HG03175 (cell line): Measurements from ENCODE around the gene NME3.

ENCODE experiments used
- ATAC-seq: cut with Tn5 transposase; IDR thresholded peaks from one replicate; pipeline ENCODE4 v1.9.1; 2021; ENCODE audit warnings: mild to moderate bottlenecking, moderate library complexity; ENCODE audit not compliant: unreplicated experiment

NME3 gene

DNA sequence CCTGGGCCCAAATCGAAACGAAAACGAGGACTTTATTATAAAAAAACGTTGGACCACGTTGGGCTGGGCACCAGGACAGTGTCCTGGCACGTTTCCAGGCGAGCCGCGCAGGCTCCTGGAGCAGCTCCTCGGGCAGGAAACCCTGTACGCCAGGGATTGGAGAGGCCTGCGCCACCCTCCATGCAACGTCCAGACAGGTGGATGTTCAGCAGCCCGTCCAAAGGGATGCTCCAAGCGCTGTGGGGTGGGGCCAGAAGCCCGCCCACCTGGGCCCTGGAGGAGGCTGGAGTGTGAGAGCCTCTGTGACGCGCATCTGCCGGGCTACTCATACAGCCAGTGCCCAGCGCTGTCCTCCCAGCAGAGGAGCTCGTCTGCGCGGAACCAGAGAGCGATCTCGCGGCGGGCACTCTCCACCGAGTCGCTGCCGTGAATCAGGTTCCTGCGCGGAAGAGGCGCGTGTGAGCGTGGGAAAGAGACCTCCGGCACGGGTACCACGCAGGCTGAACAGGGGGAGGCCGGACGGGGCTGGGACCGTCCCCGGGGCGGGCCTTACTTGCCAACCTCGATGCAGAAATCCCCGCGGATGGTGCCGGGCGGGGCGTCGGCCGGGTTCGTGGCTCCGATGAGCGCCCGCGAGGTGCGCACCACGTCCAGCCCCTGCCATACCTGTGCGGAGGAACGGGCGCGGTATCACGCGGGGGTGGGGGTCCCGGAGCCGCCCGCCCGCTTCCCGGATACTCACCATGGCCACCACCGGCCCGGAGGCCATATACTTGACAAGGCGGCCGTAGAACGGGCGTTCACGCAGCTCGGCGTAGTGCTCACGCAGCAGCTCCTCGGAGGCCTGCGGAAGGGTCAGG lies 785 bp downstream of the NME3 start:
- ATAC-seq: no peak

DNA sequence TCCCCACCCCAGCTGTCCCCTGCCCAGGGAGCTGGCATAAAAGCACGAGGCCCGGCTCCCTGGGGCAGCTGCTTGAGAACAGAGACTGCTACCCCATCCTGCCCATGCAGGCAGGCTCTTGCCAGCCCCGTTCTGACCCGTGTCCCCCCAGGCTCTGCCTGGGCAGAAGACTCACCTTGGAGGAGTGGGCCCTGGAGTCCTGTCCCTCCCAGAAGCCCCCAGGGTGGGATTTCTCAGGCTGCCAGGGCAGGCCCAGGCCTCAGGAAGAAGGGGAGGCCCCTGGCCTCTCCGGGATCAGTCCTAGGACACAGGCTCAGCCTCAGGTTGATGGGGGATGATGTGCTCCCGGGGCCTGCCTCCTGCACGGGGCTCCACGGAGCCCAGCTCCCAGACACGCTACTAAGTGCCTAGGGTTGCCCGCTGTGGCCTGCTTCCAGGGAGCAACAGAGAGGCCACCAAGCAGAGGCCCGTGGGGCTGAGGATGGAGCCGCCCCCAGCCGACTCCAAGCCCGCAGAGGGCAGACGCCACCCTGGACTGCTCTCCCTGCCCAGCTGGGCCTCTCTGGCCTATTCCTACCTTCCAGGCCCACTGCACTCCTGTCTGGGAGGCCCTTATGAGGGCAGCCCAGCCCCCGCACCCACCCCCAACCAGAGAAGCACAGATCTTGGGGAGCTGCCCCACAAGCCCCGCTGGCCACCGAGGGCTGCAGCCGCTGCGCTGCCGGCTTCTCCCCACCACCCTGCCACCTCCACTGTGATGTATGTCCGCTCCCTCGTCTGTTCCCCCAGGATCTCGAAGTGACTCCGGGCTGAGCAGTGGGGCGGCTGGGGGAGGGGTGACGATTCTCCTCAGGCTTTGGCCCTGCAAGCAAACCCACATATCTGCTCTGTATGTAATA lies 1.7 kb downstream of the NME3 start:
- ATAC-seq: no peak

DNA sequence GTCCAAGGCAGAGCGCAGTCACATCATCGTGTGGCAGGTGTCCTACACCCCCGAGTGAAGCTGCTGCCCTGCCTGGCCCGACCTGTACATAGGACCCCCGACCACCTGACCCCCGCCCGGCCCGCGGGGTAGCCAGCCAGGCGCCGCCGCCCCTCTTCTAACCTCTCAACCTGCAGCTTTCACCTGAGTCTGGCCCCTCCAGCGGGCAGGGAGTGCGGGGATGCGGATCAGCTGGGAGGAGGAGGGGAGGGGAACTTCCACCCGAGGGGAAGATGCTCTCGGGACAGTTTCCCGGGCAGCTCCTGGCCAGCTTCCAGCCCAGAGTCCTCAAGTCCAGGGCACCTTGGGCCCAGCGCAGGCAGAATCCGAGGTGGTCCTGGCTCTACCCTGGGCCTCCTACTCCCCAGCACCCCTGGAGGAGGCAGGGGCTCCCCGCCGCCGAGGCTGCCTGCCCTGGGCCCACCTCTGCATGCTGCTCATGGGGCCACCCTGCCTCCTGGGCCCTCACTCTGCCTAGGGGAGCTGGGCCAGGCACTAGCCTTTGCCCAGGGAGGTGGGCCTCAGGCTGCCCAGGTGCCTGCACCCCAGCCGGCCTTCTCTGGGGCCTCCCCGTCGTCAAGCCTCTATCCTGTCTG lies 2.5 kb downstream of the NME3 start:
- no peak for ATAC-seq

DNA sequence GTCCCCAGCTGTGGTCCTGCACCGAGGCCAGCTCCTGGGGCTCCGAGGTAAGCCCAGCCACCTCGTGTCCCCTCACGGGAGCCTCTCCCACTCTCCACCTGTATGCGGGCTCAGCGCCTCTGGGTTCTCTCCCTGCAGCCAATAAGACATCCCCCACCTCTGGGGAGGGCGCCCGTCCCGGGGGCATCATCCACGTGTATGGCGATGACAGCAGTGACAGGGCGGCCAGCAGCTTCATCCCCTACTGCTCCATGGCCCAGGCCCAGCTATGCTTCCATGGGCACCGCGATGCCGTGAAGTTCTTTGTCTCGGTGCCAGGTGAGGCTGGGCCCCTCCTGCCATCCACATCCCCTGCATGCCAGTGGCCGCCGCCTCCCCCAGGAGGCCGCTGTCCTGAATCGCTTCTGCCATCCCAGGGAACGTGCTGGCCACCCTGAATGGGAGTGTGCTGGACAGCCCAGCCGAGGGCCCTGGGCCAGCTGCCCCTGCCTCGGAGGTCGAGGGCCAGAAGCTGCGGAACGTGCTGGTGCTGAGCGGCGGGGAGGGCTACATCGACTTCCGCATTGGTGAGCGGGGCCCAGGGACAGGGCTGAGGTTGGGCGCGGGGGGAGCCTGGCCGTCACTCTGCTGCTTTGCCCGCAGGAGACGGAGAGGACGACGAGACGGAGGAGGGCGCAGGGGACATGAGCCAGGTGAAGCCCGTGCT lies 3.1 kb downstream of the NME3 start:
- no peak for ATAC-seq

DNA sequence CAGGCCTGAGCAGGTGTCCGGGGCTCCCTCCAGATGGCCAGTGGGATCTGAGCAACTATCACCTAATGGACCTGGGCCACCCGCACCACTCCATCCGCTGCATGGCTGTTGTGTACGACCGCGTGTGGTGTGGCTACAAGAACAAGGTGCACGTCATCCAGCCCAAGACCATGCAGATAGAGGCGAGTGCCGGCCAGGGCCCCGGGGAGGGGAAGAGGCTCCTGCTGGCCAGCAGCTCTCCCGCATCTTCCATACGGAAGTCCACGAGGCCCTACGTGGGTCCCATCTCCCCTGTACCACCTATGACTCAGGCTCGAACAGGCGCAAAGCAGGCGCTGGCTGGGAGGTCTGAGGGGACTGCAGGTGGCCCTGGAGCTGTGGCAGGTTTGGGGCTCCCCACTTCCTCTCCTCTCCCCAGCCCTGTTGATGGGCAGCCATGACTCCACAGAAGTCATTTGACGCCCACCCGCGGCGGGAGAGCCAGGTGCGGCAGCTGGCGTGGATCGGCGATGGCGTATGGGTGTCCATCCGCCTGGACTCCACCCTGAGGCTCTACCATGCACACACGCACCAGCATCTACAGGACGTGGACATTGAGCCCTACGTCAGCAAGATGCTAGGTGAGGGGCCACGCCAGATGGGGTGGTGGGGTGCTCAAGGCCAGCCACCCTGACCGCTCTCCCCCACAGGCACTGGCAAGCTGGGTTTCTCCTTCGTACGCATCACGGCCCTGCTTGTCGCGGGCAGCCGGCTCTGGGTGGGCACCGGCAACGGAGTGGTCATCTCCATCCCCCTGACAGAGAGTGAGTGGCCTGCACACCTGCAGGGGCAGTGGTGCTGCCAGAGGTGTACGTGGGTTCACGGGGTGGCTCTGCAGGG lies 4.0 kb downstream of the NME3 start:
- ATAC-seq: no peak

DNA sequence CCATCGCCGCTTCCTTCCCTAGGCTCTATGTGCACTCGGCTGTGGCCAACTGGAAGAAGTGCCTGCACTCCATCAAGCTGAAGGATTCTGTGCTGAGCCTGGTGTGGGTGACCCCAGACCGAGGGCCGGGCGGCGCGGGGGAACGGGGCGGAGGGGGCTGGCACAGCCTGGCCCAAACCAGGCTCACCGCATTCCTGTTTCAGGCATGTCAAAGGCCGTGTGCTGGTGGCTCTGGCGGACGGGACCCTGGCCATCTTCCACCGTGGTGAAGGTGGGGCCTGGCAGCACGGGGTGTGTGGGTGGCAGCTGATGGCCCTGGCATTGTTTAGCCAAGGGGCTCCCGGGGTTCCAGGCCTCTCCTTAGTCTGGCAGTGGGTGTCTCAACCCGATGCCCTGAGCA lies 4.6 kb downstream of the NME3 start:
- no peak for ATAC-seq

DNA sequence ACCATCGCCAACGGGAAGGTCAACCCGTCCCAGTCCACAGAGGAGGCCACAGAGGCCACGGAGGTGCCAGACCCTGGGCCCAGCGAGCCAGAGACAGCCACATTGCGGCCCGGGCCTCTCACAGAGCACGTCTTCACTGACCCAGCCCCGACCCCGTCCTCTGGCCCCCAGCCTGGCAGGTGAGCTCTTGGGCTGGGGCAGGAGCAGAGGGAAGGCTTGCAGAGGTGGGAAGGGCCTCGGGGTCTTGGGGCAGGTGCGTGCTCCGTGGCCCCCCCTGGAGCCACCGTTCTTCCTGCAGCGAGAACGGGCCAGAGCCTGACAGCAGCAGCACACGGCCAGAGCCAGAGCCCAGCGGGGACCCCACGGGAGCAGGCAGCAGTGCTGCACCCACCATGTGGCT lies 5.1 kb downstream of the NME3 start:
- no peak for ATAC-seq

DNA sequence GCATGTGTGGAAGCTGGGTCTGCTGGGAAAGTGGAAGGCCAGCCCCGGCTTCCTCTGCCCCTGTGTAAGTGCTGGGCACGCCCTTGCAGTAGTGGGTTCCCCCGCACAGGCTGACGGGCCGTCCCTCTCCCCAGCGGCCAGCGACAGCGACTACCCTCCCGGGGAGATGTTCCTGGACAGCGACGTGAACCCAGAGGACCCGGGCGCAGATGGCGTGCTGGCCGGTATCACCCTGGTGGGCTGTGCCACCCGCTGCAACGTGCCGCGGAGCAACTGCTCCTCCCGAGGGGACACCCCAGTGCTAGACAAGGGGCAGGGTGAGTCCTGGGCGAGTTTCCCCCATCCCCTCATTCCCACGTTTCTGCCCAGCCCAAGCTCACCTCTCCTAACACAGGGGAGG lies 5.5 kb downstream of the NME3 start:
- ATAC-seq: no peak

DNA sequence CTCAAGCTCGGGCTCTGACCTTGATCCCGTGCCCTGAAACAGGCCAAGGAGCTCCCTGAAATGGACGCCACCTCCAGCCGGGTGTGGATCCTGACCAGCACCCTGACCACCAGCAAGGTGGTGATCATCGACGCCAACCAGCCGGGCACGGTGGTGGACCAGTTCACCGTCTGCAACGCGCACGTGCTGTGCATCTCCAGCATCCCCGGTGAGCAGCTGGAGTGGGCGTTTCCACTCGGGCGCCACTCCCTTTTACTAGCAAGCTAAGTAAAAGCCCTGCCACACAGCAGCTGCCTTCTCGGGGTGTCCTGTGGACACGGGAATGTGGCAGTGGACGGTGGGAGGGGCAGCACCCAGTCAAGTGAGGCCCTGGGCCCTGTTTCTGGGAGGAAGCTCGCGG lies 6.4 kb downstream of the NME3 start:
- no peak for ATAC-seq

DNA sequence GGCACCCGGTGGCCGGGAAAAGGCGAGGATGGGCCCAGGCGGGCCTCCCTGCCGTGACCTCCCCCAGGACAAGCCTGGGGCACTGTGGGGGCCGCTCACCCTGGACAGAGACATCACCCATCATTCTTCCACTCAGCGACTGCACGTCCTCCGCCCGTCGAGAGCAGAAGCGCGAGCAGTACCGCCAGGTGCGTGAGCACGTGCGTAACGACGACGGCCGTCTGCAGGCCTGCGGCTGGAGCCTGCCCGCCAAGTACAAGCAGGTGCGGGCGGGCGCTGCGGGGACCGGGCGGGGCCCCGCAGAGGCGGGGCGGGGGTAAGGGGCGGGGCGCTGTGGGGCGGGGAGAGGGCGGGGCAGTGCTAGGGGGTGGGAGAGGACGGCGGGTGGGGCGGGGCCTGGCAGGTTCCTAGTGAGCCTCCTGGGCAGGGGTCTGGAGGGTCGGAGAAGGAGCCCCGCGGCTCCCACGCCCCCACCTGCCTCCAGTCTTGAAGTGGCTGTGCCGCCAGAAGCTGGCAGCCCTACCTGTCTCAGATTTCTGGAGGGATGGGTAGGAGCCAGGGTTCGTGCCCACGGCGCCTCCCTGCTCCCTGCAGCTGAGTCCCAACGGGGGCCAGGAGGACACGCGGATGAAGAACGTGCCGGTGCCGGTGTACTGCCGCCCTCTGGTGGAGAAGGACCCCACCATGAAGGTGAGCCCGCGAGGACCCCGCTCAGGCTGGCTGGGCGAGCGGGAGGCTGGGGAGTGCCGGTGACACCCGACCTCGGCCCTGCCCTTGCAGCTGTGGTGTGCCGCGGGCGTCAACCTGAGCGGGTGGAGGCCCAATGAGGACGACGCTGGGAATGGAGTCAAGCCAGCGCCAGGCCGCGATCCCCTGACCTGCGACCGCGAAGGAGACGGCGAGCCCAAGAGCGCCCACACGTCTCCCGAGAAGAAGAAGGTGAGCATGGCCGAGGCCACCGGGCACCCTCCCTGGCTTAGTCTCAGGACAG lies 7.5 kb downstream of the NME3 start:
- no peak for ATAC-seq

DNA sequence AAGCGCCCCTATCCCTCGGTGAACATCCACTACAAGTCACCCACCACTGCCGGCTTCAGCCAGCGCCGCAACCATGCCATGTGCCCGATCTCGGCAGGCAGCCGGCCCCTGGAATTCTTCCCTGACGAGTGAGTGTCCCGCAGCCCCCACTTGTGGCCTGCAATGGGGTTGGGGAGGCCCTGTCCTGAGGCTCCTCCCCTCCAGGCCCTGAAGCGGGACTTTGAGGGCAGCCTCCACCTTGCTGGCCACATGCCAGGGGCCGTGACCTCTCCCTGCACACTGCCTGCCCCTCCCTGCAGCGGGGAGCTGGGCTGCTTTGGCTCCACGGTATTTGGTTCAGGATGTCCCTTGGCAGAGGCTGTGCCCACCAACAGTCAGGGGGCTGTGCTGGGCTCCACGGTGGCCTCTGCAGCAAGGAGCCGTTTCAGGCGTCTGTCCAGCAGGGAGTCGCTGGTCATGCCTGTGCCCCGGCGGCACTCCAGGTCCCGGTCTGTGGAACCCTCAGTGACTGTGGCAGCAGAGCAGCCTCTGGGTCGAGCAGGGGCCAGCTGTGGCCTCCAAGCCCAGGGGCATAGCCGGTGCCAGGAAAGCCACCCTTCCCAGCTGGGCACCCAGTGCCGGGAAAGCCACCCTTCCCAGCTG lies 8.3 kb downstream of the NME3 start:
- no peak for ATAC-seq

DNA sequence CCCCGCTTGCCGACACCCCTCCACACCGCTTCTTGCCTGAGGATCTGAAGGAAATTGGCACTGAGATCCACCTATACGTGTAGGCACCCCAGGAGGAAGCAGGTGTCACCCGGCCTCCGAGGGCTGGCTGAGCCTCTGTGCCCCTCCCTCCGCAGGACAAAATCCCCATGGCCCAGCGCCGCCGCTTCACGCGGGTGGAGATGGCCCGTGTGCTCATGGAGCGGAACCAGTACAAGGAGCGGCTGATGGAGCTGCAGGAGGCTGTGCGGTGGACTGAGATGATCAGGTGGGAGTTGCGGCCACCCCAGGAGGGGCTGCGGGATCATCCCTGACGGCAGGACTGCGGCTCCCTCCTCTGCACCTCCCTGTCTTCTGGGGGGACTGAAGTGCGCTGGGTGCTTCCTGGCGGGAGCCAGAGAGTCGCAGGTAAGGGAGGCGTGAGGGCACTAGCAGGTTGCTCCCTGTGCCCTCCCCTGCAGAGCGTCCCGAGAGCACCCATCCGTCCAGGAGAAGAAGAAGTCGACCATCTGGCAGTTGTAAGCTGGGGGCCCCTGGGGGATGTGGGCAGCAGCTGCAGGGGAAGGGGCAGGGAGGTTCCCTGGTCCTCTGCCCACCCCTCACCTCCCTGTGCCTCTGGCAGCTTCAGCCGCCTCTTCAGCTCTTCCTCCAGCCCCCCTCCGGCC lies 9.0 kb downstream of the NME3 start:
- no peak for ATAC-seq

DNA sequence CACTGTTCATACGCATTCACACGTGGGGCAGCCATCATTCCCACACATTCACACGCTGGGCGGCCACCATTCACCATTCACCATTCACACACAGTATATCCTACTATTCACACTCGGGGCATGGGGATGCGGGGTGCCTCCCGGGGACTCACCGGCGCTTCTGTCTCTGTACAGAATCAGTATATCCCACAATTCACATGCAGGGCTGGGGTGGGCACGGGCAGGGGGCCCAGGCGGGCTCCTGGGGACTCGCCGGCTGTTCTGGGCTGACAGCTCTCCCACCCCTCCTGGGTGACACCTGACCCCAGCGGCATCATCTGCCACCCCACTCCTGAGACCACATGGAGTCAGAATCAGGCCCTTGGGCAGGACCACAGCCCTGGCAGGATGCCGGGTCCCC lies 9.6 kb downstream of the NME3 start:
- ATAC-seq: no peak

DNA sequence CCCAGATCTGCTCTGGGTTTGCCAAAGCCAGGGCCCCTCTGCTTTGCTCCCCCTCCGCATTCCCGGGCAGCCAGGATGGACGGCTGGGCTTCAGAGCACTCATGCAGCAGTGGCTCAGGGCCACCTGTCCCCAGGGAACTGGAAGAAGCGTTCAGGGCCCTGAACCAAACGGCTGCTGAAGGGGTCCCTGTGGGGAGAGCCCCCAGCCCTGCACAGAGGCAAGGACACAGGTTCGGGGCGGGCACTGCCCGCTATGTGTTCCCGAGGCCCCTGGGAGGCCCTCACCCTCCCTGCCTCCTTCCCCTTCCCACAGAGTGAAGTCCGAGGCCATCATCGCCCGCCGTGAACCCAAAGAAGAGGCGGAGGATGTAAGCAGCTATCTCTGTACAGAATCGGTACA lies 10.4 kb downstream of the NME3 start:
- no peak for ATAC-seq

DNA sequence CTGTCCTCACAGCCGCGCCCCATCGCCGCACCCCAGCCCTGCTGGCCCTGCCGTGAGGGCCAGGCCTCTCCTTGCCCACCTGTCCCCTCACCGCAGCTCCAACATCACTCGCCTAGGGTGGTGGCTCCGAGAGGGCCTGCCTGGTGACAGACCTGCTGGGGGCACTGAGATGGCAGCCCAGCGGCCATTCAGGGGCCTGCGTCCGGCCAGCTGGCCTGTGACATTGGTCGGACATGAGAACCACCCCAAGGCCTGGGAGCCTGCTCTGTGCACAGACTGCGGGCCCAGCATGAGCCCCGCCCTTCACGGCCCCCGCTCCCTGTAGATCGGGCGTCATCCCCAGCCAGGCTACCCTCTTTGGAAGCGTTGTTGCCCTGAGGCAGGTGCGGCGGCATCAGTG lies 11.8 kb downstream of the NME3 start:
- ATAC-seq: no peak

DNA sequence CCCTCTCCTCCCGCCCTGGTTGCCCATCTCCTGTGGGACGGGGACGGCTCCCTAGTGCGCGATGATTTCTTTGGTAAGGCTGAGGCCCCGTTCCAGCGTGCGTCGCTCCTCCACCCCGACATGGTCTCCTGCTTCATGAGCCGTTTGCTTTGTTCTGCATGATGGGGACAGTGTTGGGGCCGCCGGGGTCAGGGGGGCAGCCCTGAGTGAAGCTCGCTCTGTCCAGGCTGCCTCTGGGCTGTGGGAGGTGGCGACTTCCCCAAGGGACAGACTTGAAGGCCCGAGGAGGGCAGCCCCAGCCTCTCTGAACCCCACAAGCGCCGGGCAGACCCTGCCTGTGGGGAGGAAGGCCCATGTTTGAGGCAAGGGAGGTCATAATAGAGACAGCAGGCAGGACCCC lies 12.4 kb downstream of the NME3 start:
- ATAC-seq: no peak

DNA sequence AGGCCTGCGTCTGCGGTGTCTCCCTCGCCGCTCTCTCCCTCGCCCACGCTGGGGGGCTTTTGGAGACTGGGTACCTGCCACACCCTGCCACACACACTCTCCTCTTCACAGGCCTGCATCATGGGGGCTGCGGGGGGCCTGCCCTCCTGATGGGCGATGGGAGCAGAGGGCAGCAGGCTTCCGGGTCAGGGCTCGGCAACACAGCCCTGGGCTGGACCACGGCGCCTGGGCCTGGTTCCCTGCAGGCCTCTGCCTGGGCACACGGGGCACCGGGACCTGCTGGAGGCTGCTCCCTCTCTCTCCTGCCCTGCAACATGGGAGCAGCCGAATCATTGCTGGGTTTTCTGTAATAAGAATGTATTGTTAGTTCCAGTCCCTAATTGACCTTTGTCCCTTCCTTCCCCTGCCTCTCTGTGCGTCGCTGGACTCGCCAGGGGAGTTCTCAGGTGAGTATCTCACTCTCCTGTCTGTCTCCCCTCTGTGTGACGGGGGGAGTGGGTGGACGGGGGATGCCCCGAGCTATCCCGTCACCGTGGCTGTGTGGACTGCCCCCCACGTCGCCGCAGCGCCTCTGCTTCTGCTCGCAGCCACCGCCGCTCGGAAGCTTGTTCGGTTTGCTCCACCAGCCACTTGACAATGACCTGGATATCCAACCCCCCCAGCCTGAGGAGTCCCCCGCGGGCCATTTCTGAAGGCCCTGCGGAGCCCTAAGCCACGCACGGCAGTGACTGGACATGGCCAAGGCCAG lies 13.5 kb downstream of the NME3 start:
- ATAC-seq: no peak
